Stimulated activated CD8-positive, alpha-beta memory T cell treated with anti-CD3 and anti-CD28 coated beads, Interleukin-15, amount 100 ng/mL, for 1 hour (primary cell): ENCODE data around the gene COL6A1.

Experiments used
- DNase-seq: peaks from one replicate; pipeline ENCODE4 v3.0.0-alpha.2; 2020; ENCODE audit warnings: low read depth

COL6A1 gene

DNA sequence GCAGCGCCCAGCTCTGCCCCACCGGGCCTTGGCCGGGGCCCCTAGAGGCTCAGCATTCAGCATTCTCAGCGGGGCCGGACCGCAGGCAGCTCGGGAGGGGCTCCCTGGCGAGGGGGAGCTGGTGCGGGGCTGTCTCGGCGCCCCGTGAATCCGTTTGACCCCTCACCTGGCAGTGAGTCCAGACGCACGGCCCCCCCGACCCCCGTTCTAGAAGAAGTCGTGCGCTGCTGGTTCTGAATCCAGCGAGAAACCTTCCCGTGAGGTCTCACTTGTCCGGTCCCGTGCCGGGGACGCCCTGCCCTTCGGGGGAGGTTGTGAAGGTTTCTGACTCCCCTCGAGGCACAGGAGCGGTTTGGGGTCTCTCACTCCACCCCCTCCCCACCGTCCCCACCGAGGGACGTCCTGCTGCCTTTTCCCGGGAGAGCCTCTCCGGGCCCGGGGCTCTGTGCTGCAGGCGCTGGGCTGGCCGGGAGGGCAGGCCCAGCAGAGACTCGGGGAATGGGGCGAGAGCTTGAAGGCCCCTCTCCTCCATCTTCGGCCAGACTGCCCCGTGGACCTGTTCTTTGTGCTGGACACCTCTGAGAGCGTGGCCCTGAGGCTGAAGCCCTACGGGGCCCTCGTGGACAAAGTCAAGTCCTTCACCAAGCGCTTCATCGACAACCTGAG lies 655 bp downstream of the COL6A1 start:
- DNase-seq = no peak

DNA sequence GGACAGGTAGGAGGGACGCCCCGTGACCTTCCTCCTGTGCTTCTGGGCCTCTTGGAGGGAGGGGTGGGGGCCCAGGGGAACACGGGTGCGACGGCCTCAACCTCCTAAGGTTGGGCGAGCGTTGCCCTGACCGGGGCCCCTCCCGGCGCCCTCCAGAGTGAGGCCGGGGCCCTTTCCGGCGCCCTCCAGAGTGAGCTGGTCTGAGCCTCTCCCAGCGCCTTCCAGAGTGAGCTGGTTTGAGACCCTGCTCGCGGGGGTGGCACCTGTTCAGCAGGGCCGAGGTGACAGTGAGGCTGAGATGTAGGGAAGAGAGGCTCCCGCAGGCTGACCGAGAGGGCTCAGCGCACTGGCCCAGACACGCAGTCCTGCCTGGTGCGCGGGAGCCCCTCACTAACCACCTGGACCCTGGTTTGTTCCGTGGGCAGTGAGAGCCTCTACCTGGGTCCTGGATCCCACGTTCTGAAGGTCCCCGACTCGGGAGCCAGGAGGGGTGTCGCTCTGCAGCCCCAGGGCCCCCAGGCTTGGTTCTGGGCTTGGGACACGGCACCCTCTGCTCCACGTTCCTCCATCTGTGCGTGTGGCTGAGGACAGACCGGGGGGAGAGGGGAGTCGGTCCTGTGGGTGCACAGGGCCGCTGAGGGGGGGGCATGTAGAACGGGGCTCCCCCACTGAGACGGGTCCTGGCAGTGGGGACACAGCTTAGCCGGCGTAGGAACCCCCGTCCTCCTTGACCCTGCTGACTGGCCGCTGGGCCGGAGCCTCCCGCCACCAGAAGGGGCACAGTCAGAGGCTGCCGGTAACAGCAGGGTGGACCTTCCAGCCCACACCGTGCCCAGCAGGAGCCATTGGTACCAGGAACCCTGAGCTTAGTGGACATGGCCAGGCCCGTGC lies 1.4 kb downstream of the COL6A1 start:
- DNase-seq = no peak

DNA sequence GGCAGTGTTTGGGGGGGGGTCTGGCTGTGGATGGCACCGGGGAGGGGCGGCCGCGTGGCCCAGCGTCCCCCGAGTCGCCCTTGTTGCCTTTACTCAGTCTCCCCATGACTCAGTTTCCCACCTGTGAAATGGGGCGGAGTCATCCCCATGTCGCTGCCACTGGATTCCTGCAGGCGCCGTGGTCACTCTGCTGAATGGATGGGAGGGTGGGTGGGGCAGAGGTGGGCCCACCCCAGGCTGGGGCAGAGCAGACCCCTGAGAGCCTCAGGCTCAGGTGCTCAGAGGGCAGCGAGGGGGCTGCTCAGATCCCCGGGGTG lies 2.0 kb downstream of the COL6A1 start:
- DNase-seq = no peak

DNA sequence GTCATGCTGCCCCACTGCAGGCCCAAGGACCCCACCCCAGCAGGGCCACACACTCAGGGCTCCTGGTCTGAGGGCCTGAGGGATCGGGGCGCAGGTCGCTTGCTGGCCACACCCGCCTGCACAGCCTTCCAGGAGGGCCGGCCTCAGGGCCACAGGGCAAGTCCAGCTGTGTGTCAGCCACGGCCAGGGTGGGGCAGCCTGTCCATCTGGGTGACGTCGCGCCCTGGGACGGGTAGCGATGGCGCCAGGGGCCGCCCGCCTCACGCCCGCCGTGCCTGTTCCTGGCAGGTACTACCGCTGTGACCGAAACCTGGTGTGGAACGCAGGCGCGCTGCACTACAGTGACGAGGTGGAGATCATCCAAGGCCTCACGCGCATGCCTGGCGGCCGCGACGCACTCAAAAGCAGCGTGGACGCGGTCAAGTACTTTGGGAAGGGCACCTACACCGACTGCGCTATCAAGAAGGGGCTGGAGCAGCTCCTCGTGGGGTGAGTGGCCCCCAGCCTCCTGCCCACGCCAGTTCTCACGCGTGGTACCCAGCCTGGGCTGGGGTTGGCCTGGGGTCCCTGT lies 2.5 kb downstream of the COL6A1 start:
- no peak for DNase-seq

DNA sequence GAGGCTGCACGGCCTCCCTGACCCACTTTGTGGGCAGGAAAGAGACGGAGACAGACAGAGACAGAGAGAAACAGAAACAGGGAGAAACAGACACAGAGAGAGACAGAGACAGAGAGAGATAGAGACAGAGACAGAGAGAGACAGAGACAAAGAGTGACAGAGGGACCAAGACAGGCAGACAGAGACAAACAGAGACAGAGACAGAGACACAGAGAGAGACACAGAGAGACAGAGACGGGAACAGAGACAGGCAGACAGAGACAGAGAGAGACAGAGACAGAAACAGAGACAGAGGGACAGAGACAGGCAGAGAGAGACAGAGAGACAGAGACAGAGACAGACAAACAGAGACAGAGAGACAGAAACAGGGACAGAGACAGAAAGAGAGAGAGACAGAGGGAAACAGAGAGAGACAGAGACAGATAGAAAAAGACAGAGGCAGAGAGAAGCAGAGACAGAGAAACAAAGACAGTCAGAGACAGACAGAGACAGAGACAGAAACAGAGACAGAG lies 3.1 kb downstream of the COL6A1 start:
- DNase-seq = no peak

DNA sequence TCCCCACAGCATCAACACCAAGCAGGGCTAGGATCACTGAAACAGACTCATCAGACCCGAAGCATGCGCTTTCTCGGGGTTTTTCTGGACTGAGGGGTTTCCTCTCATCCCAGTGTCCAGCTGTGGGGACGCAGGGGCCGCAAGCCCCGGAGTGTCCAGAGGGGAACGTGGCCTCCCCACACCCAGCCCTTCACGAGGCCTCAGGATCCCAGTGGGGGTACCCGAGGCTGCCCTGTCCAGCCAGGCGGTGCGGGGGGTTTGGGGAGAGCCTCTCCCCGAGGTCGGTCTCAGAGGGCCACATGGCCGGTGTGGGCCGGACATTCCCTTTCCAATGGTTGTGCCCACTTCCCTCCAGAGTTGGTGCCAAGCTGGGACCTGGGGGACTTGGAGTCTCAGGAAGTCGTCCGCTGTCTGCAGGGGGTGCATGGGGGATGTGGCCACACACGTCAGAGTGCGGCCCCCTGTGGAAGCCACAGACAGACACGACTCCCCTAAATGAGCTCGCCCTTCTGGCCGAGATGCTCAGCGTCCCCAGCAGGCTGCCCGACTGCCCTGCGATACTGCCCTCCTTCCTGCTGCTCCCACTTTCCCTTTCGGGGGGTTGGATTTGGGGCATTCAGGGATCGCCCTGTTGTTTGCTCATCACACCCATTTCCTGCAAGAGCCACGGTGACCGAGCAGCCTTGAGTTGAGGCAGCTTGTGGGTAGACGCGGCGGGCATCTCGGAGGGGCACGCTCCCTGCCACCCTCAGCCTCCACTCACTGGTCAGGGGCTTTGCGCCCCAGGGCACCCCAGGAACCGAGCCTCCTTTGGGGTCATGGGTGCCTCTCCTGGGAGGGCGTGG lies 4.1 kb downstream of the COL6A1 start:
- no peak for DNase-seq

DNA sequence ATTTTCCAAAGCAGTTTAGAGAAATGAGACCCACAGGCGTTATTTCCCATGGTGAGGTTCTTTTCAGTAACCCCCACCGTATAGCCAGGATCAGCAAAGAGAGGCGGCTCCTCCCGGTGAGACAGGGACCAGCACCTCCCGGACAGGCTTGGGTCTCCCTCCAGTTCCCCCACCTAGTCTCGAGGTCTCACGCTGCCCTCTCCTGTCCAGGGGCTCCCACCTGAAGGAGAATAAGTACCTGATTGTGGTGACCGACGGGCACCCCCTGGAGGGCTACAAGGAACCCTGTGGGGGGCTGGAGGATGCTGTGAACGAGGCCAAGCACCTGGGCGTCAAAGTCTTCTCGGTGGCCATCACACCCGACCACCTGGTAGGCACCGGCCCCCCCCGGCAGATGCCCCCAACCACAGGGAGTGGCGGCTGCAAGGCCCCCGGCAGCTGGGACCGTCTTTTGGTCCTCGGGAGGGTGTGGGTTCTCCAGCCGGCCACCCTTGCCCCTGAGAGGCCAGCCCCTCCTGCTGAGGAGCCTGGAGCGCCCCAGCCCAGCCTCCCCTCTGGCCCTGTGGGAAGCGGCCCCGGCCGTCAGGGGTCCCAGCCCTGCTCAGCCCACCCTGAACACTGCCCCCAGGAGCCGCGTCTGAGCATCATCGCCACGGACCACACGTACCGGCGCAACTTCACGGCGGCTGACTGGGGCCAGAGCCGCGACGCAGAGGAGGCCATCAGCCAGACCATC lies 4.9 kb downstream of the COL6A1 start:
- DNase-seq = no peak

DNA sequence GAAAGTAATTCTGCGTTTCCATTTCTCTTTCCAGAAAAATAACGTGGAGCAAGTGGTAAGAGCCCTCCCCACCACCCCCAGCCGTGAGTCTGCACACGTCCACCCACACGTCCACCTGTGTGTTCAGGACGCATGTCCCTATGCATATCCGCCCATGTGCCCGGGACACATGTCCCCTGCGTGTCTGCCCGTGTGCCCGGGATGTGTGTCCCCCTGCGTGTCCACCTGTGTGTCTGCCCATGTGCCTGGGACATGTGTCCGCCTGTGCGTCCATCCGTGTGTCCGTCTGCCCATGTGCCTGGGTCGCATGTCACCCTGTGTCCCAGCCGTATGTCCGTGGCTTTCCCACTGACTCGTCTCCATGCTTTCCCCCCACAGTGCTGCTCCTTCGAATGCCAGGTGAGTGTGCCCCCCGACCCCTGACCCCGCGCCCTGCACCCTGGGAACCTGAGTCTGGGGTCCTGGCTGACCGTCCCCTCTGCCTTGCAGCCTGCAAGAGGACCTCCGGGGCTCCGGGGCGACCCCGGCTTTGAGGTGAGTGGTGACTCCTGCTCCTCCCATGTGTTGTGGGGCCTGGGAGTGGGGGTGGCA lies 5.6 kb downstream of the COL6A1 start:
- DNase-seq = no peak

DNA sequence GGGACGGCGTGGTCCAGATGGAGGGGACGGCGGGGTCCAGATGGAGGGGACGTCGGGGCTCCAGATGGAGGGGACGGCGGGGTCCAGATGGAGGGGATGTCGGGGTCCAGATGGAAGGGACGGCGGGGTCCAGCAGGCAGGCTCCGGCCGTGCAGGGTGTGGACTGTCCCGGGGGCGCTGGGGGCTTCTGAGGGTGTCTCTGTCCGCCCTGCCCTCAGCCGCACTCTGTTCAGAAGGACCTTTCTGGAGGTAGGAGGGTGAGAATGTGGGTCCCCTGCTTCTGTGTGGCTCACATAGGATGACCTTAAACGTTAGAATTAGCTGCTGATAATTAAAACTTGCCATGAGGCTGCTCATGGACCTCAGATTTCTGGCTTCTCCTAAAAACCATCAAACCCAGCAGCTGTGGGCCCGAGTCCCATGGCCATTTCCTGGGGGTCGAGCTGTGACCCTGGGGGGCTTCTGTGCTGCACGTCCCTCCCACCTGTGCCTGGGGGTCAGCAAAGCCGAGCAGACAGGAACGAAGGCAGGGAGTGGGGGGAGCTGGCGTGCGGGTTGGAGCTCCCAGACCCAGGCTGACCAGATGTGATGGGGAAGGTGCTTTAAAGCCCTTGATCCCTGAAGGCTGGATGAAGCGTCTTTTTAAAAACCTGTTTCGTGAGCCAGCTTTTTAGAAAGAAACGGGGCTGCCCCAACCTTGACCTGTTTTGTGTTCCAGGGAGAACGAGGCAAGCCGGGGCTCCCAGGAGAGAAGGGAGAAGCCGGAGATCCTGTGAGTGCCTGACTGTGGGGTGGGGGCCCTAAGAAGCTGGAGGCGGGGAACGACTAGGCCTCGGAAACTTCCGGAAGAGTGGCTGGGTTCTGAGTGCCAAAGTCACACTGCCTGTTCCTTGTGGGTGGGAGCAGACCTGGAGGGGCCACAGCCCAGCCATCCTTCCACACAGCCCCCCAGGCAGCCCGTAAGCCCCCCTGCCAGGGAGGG lies 7.1 kb downstream of the COL6A1 start:
- no peak for DNase-seq

DNA sequence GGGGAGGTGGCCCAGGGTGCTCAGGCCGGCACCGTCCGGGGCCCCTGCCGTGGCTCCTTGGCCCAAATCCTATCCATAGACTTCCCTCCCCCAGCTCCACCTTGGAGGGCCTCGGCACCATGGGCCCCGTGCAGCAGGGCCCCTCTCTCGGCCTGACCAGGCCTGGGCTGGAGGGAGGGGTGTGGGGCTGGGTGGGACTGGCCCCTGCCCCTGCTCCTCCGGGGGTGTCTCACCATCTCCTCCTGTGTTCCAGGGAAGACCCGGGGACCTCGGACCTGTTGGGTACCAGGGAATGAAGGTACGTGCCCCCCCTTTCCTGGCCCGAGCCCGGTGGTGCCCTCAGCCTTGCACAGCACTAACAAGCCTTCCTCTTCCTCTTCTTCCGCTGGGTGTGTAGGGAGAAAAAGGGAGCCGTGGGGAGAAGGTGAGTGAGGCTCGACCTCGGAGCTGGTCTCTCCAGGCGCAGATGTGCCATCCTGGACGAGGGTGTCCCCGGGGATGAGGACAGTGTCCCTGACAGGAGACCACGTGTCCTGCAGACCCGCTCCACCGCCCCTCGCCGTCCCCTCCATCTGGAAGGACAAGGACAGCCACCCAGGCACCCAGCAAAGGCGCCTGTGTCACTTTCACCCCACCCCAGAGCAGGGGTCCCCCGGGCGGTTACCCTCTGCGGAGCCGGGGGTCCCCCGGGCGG lies 7.9 kb downstream of the COL6A1 start:
- DNase-seq = no peak

DNA sequence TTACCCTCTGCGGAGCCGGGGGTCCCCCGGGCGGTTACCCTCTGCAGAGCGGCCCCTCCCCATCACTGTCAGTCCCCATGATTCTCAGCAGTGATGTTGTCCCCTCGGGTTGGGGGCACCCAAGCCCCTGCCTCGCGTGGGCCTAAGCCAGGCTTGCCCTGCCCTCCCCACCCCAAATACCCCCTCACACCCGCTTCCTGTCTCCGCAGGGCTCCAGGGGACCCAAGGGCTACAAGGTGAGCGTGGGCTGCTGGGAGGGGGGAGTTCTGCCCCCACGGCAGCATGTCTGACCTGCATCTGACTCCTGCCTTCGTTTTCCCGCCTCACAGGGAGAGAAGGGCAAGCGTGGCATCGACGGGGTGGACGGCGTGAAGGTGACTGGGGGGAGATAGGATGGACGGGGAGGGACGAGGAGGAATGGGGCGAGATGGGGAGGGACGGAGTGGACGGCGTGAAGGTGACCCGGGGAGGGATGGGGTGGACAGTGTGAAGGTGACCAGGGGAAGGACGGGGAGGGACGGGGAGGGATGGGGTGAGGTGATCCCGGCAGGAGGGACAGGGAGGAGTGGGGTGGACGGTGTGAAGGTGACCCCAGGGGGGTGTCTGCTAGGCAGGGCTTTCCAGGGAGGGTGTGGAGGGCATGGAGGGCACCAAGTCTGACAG lies 8.6 kb downstream of the COL6A1 start:
- DNase-seq = no peak

DNA sequence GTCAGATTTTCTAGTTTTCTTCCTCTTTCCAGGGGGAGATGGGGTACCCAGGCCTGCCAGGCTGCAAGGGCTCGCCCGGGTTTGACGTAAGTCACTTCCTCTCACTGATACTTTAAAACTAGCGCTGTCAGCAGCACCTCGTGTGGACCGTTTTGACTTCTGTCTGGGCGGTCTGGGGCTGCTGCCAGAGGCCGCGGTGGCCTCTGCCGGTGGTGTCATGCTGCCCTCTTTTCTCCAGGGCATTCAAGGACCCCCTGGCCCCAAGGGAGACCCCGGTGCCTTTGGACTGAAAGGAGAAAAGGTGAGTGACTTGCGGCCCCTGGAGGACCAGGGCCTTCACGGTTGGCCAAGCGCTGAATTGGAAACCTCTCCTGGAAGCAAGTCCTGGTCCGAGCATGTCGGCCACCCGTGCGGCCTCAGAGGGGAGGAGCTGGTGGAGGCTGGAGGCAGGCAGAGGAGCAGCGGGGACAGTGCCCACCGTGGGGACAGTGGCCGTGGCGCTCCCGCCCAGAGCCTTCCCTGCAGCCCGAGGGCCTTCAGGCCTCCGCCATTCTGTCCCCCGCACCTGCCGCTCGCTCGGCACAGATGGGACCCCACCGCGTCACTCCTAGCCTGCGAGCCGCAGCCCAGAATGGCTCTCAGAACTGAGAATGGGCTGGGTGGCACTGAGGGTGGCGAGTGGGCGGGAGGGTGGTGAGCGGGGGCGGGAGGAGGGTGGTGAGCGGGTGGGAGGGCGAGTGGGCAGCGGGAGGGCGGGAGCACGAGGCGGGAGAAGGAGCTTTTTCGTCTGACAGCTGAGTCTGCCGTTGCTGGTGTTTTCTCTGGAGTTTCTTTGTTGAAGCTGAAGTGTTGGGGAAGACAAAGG lies 9.4 kb downstream of the COL6A1 start:
- DNase-seq = no peak

DNA sequence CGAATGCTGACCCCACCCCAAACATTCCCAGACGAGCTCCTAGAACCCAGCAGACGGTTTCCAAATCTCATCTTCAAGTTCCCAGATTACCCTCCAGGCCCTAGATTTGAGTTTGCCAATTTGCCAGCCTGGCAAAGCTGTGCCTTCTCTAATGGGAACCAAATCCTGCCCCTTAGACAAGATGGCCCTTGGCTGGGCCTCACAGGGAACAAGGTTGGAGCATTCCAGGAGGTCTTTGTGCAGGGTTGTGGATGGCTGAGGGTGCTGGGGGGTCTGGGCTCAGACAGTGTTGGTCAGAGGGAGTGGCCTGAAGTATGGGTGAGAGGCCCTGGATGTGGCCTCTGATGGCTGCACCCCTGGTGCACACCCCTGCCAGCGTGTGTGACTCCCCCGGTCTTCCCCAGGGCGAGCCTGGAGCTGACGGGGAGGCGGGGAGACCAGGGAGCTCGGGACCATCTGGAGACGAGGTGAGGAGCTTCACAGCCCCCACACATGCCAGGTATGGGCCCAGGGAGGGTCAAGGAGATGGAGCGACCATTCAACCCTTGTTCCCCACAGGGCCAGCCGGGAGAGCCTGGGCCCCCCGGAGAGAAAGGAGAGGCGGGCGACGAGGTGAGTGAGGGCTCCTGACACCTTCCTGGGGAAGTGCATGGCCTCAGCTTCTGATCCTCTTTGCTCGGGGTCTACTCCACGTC lies 10.2 kb downstream of the COL6A1 start:
- DNase-seq = no peak

DNA sequence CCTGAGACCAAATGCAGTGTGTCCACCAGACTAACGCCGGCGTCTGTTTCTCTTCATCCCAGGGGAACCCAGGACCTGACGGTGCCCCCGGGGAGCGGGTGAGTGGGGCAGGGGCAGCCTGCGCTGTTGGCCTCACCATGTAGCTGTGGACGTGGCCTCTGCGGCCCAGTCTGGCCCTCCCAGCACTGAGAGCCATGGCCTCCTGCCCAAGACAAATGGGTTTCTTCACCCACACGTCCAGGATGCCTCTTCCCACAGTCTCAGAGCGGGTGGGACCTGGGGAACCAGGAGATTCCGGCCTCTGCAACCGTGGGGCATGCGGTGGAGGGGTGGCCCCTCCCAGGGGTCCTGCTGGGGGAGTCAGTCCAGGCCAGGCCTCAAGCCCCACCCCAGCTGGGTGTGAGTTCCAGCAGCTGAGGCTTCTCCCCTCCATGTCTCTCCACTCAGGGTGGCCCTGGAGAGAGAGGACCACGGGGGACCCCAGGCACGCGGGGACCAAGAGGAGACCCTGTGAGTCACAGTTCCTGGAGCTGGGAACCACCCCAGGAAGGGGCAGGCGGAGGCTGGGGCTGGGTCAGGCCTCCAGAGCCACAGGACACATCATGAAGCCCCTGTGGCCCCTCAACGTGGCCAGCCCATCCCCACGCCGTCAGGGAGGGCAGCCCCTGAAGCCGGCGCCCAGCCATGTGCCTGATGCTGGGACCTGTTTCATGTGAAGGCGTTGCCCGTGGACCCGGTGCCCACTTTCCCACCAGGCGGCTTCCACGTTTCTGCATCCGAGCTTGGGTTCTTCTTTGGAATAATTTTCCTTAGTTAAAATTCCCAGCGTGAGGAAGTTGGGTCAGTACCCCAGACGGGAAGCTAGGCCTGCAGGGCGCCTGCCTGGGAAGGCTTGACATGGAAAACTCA lies 11.0 kb downstream of the COL6A1 start:
- no peak for DNase-seq

DNA sequence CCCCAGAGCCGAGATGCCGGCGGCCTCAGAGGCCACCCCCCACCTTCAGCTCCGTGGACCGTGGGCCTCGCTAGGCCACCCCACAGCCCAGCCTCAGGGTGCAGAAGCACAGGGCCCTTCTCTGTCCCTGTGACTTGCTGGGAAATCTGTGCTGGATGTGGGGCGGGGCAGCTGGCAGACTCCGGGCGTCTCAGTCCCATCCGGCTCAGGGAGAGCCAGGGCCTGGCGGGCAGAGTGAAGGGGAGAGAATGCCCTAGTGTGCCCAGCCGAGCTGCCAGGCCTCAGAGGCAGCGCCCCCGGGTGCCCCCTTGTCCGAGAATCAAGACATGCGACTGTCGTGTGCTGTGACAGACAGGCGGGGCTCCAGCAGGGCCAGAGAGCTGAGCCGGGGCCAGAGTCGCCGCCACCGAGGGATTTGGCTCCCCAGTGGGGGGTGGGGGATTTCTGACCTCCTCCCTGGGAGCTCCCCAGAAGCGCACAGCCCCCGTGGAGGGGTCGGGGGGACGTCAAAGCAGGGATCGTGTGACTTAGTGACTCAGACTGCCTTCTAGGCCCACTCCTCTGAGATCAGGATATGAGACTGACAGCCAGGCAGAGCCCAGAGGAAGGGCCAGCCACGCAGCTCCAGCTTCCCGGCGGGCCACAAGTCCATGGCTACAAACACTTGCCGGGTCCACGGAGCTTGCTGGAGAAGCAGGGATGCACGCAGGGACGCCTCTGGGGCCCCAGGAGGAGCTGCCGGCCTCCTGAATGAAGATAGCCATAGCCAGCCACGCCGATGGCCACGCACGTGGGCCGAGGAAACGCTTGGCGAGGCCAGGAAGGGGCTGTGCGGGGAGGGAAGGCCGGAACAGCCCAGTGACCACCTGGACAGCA lies 11.9 kb downstream of the COL6A1 start:
- DNase-seq = no peak
